CD4-positive, alpha-beta T cell (primary cell): ENCODE data around the gene CUEDC1. TPM values are rescaled to one million over a fixed set of nuclear protein-coding genes. Genes with fewer than 3 reads are reported as not detected.

Experiments used
- ATAC-seq: fragments of 200-7000 bp; cut with Tn5 transposase; one replicate; pipeline ENCODE4 v1.10.0; 2022; ENCODE audit warnings: mild to moderate bottlenecking; ENCODE audit not compliant: poor library complexity
- CTCF ChIA-PET: fragments of 350-600 bp; sonication (Branson Sonifier 250); formaldehyde crosslinking; loops from one replicate; lab custom pipeline; 2021; ENCODE audit warnings: antibody characterized with exemption, inconsistent platforms; lab: Charles Lee
- POLR2A ChIA-PET: fragments of 350-600 bp; sonication (Branson Sonifier 250); formaldehyde crosslinking; loops from one replicate; lab custom pipeline; 2021; ENCODE audit warnings: antibody characterized with exemption, inconsistent platforms; lab: Charles Lee
- DNase-seq, 14 experiments: peaks; one replicate each; pipeline ENCODE4 v3.0.0-alpha.2; 2013 to 2020; ENCODE audit warnings: mixed read lengths in 2 of 14
- H3K27ac ChIP-seq, 2 donors: one replicate each; pipeline versions ENCODE4 v1.5.1 to v1.7.0; 2013; ENCODE audit warnings: low read length in 2 of 2, low read depth in 1 of 2, mild to moderate bottlenecking in 1 of 2
- H3K27me3 ChIP-seq, 2 experiments: 1 replicate in 1 of 2; 2 replicates in 1 of 2; pipeline versions ENCODE4 v1.6.1 to v1.7.0; 2013; ENCODE audit warnings: low read length in 2 of 2, control low read depth in 1 of 2, mild to moderate bottlenecking in 1 of 2, moderate library complexity in 1 of 2; ENCODE audit not compliant: insufficient read depth in 2 of 2, control insufficient read depth in 1 of 2
- H3K36me3 ChIP-seq: one replicate; pipeline ENCODE4 v1.6.1; 2013; ENCODE audit warnings: low read length, control low read depth; ENCODE audit not compliant: insufficient read depth
- H3K4me1 ChIP-seq: one replicate; pipeline ENCODE4 v1.6.1; 2013; ENCODE audit warnings: low read length, control low read depth; ENCODE audit not compliant: insufficient read depth
- H3K4me3 ChIP-seq: one replicate; pipeline ENCODE4 v1.5.1; 2013; ENCODE audit warnings: mild to moderate bottlenecking, low read length, moderate library complexity
- H3K9me3 ChIP-seq, 2 experiments: 1 replicate in 1 of 2; 2 replicates in 1 of 2; pipeline versions ENCODE4 v1.6.1 to v1.7.0; 2013; ENCODE audit warnings: low read length in 2 of 2, mild to moderate bottlenecking in 2 of 2, control low read depth in 1 of 2, moderate library complexity in 1 of 2; ENCODE audit not compliant: control insufficient read depth in 1 of 2, insufficient read depth in 1 of 2
- H3K27ac Mint-ChIP-seq: one replicate; pipeline ENCODE4 v1.8.0; 2020; ENCODE audit warnings: mixed read lengths
- H3K27me3 Mint-ChIP-seq: one replicate; pipeline ENCODE4 v1.8.0; 2021; ENCODE audit warnings: mixed read lengths
- H3K36me3 Mint-ChIP-seq: one replicate; pipeline ENCODE4 v1.8.0; 2021; ENCODE audit warnings: low read depth, mixed read lengths
- H3K4me1 Mint-ChIP-seq: one replicate; pipeline ENCODE4 v1.8.0; 2021; ENCODE audit warnings: low read depth, mixed read lengths
- H3K4me3 Mint-ChIP-seq: one replicate; pipeline ENCODE4 v1.8.0; 2020; ENCODE audit warnings: mild to moderate bottlenecking, mixed read lengths
- H3K9me3 Mint-ChIP-seq: one replicate; pipeline ENCODE4 v1.8.0; 2020; ENCODE audit warnings: mixed read lengths
- CTCF ChIP-seq: fragments of 200-600 bp; IDR thresholded peaks from one replicate; pipeline ENCODE4 v1.8.0; 2022; ENCODE audit warnings: antibody characterized with exemption, mild to moderate bottlenecking
- intact Hi-C, 2 experiments: fragments of 100-400 bp; cut with DNase I in 1 of 2; cut with micrococcal nuclease in 1 of 2; formaldehyde crosslinking; loops; one replicate each; pipeline versions ENCODE4 v1.15.1 to v1.9.0; 2023 to 2025; cut with DNase I, micrococcal nuclease
- total RNA-seq, 174 experiments: library from RNA in 2 of 174; stranded (reverse) in 2 of 174; gene quantifications; one replicate each; pipeline ENCODE4 v1.2.3 and lab custom pipeline; 2021 to 2026

Gene CUEDC1
- total RNA-seq, 2 experiments from 2014 or later, result 0.41 to 1.0 TPM

- peaks cover 0 to 3% of the 10 kb centered on the region in 2 experiments for H3K27me3 ChIP-seq
- ChIA-PET CTCF (no interaction called here), POLR2A (no interaction called here)
- ATAC-seq (no peak), DNase-seq (no peak)
- intact Hi-C loops, result no loop called here
- no peak for TF ChIP-seq CTCF
- H3K36me3 ChIP-seq, result no peaks in the 10 kb centered on the region
- H3K36me3 Mint-ChIP-seq, result no peaks in the 10 kb centered on the region
- H3K4me1 ChIP-seq, result peaks cover 4% of the 10 kb centered on the region
- no peaks in the 10 kb centered on the region for H3K9me3 ChIP-seq
- H3K27ac ChIP-seq, result no peak overlapping the region
- H3K4me3 ChIP-seq, result no peak overlapping the region
- peaks cover 12% of the 10 kb centered on the region for H3K27me3 Mint-ChIP-seq
- H3K27ac Mint-ChIP-seq, result no peak overlapping the region
- no peaks in the 10 kb centered on the region for H3K9me3 Mint-ChIP-seq
- no peak overlapping the region for H3K4me3 Mint-ChIP-seq
- H3K4me1 Mint-ChIP-seq, result peaks cover 4% of the 10 kb centered on the region
Observed at GRCh38 chr17:57935833-57936807, 19.1 kb downstream of the CUEDC1 start.

- Mint-ChIP-seq H3K27ac (no peak overlapping the region), H3K27me3 (no peaks in the 10 kb centered on the region), H3K9me3 (no peaks in the 10 kb centered on the region), H3K4me3 (no peak overlapping the region), H3K36me3 (no peaks in the 10 kb centered on the region), H3K4me1 (no peaks in the 10 kb centered on the region)
- Histone ChIP-seq H3K4me3 (no peak overlapping the region), H3K4me1 (no peaks in the 10 kb centered on the region), H3K27ac (no peak overlapping the region), H3K27me3 (peaks cover 5 to 11% of the 10 kb centered on the region in 2 experiments), H3K36me3 (no peaks in the 10 kb centered on the region), H3K9me3 (no peaks in the 10 kb centered on the region)
- POLR2A ChIA-PET, result no interaction called here
- ATAC-seq, result no peak
- CTCF ChIA-PET, result interaction anchor here (0.7 kb wide), 1 partner anchor 571 kb away, joined by 3 read pairs; no protein-coding TSS in a partner anchor
- TF ChIP-seq CTCF, result no peak
- no peak for DNase-seq
- intact Hi-C loops, result no loop called here
Observed at GRCh38 chr17:57931488-57932137, 23.6 kb downstream of the CUEDC1 start.

GRCh38 chr17:57930239-57930638, 25.0 kb downstream of the CUEDC1 start:
- DNase-seq (no peak), ATAC-seq (no peak)
- no peaks in the 10 kb centered on the region for H3K4me1 ChIP-seq
- no peaks in the 10 kb centered on the region for H3K9me3 ChIP-seq
- no peak overlapping the region for H3K4me3 Mint-ChIP-seq
- no peak overlapping the region for H3K27ac ChIP-seq
- peaks cover 5 to 11% of the 10 kb centered on the region in 2 experiments for H3K27me3 ChIP-seq
- no peak for TF ChIP-seq CTCF
- no peaks in the 10 kb centered on the region for H3K36me3 Mint-ChIP-seq
- H3K4me1 Mint-ChIP-seq, result no peaks in the 10 kb centered on the region
- H3K27ac Mint-ChIP-seq, result no peak overlapping the region
- no peak overlapping the region for H3K4me3 ChIP-seq
- H3K9me3 Mint-ChIP-seq, result no peaks in the 10 kb centered on the region
- intact Hi-C loops, result no loop called here
- no peaks in the 10 kb centered on the region for H3K36me3 ChIP-seq
- H3K27me3 Mint-ChIP-seq, result peaks cover 4% of the 10 kb centered on the region
- ChIA-PET CTCF (no interaction called here), POLR2A (no interaction called here)
